Lung (tissue), 4 donors: ENCODE data around the gene PCDHB7. TPM values are rescaled to one million over a fixed set of nuclear protein-coding genes. Genes with fewer than 3 reads are reported as not detected.

Experiments used
- polyA plus RNA-seq, 2 donors: library from polyadenylated mRNA; stranded (reverse); fragments of 200-250 nt; gene quantifications; one replicate each; pipeline ENCODE4 v1.2.1, GENCODE V29; 2013
- total RNA-seq, 2 donors: library from RNA; depleted of rRNA in 1 of 2; stranded (reverse); fragments of >200 nt in 1 of 2; gene quantifications; one replicate each; pipeline ENCODE4 v1.2.1, GENCODE V29; 2014 to 2021
- donor health status: Bipolar disorder and iron deficiency.
- donor health status: healthy.
- donor health status: DM: yes; HTN: yes; CAD: no.

The PCDHB7 gene
- total and polyA plus RNA-seq, 4 donors, result 0.31 to 4.7 (median 1.8) TPM

Other genes with a start within 250 kb of the PCDHB7 start
Only the 30 nearest of the 37 such genes appear.
- gene PCDHAC2, start 206.2 kb upstream of the PCDHB7 start, total RNA-seq, result 10 to 100 TPM in 1 of 2 donors, 1 to 10 TPM in 1; 5.2 to 13.8 TPM
- gene PCDHAC2, start 206.2 kb upstream of the PCDHB7 start, polyA plus RNA-seq, result 1 to 10 TPM; 1.3 to 1.6 TPM
- gene PCDHB1, start 121.3 kb upstream of the PCDHB7 start, total RNA-seq, result under 1 TPM; 0.11 to 0.28 TPM
- under 1 TPM; 0.01 to 0.04 TPM for gene PCDHB1, start 121.3 kb upstream of the PCDHB7 start, polyA plus RNA-seq
- gene PCDHB2, start 78.0 kb upstream of the PCDHB7 start, total RNA-seq, result 1 to 10 TPM; 4.4 to 6.8 TPM
- 1 to 10 TPM in 1 of 2 donors, under 1 TPM in 1; 0.61 to 1.1 TPM for gene PCDHB2, start 78.0 kb upstream of the PCDHB7 start, polyA plus RNA-seq
- 1 to 10 TPM; 3.0 to 7.8 TPM for gene PCDHB3, start 72.2 kb upstream of the PCDHB7 start, total RNA-seq
- under 1 TPM; 0.33 to 0.84 TPM for gene PCDHB3, start 72.2 kb upstream of the PCDHB7 start, polyA plus RNA-seq
- gene PCDHB4, start 50.8 kb upstream of the PCDHB7 start, total RNA-seq, result 1 to 10 TPM; 3.3 to 3.4 TPM
- 1 to 10 TPM in 1 of 2 donors, under 1 TPM in 1; 0.73 to 1.4 TPM for gene PCDHB4, start 50.8 kb upstream of the PCDHB7 start, polyA plus RNA-seq
- gene PCDHB5, start 37.4 kb upstream of the PCDHB7 start, total RNA-seq, result 1 to 10 TPM; 4.8 to 8.1 TPM
- 1 to 10 TPM in 1 of 2 donors, under 1 TPM in 1; 0.65 to 1.8 TPM for gene PCDHB5, start 37.4 kb upstream of the PCDHB7 start, polyA plus RNA-seq
- gene PCDHB6, start 22.6 kb upstream of the PCDHB7 start, total RNA-seq, result 1 to 10 TPM; 1.1 to 1.7 TPM
- under 1 TPM; 0.16 to 0.24 TPM for gene PCDHB6, start 22.6 kb upstream of the PCDHB7 start, polyA plus RNA-seq
- 1 to 10 TPM; 2.1 to 3.5 TPM for gene PCDHB8, start 5.1 kb downstream of the PCDHB7 start, total RNA-seq
- gene PCDHB8, start 5.1 kb downstream of the PCDHB7 start, polyA plus RNA-seq, result under 1 TPM; 0.04 to 0.52 TPM
- gene PCDHB16, start 9.7 kb downstream of the PCDHB7 start, total RNA-seq, result 1 to 10 TPM; 3.6 to 9.2 TPM
- gene PCDHB16, start 9.7 kb downstream of the PCDHB7 start, polyA plus RNA-seq, result 1 to 10 TPM in 1 of 2 donors, under 1 TPM in 1; 0.87 to 1.0 TPM
- 1 to 10 TPM; 1.8 to 3.1 TPM for gene PCDHB9, start 14.5 kb downstream of the PCDHB7 start, total RNA-seq
- gene PCDHB9, start 14.5 kb downstream of the PCDHB7 start, polyA plus RNA-seq, result under 1 TPM; 0.37 to 0.38 TPM
- gene PCDHB10, start 19.7 kb downstream of the PCDHB7 start, total RNA-seq, result 1 to 10 TPM; 1.9 to 6.3 TPM
- gene PCDHB10, start 19.7 kb downstream of the PCDHB7 start, polyA plus RNA-seq, result under 1 TPM; 0.53 to 0.63 TPM
- 1 to 10 TPM; 2.2 to 9.6 TPM for gene PCDHB11, start 27.0 kb downstream of the PCDHB7 start, total RNA-seq
- under 1 TPM; 0.44 to 0.53 TPM for gene PCDHB11, start 27.0 kb downstream of the PCDHB7 start, polyA plus RNA-seq
- 10 to 100 TPM in 1 of 2 donors, 1 to 10 TPM in 1; 2.8 to 10.1 TPM for gene PCDHB12, start 36.1 kb downstream of the PCDHB7 start, total RNA-seq
- under 1 TPM; 0.47 to 0.71 TPM for gene PCDHB12, start 36.1 kb downstream of the PCDHB7 start, polyA plus RNA-seq
- gene PCDHB13, start 41.3 kb downstream of the PCDHB7 start, total RNA-seq, result 1 to 10 TPM; 3.3 to 7.7 TPM
- under 1 TPM; 0.58 to 0.59 TPM for gene PCDHB13, start 41.3 kb downstream of the PCDHB7 start, polyA plus RNA-seq
- gene PCDHB14, start 50.7 kb downstream of the PCDHB7 start, total RNA-seq, result 10 to 100 TPM in 1 of 2 donors, 1 to 10 TPM in 1; 2.8 to 10.6 TPM
- gene PCDHB14, start 50.7 kb downstream of the PCDHB7 start, polyA plus RNA-seq, result 1 to 10 TPM in 1 of 2 donors, under 1 TPM in 1; 0.67 to 1.2 TPM
- gene PCDHB15, start 72.8 kb downstream of the PCDHB7 start, total RNA-seq, result 1 to 10 TPM; 3.2 to 8.0 TPM
- gene PCDHB15, start 72.8 kb downstream of the PCDHB7 start, polyA plus RNA-seq, result 1 to 10 TPM; 1.4 to 1.8 TPM
- under 1 TPM; 0.17 to 0.83 TPM for gene SLC25A2, start 131.4 kb downstream of the PCDHB7 start, total RNA-seq
- under 1 TPM; 0.05 to 0.22 TPM for gene SLC25A2, start 131.4 kb downstream of the PCDHB7 start, polyA plus RNA-seq
- 10 to 100 TPM; 51.4 to 97.1 TPM for gene TAF7, start 148.1 kb downstream of the PCDHB7 start, total RNA-seq
- gene TAF7, start 148.1 kb downstream of the PCDHB7 start, polyA plus RNA-seq, result 10 to 100 TPM; 29.9 to 76.2 TPM
- gene PCDHGA1, start 157.9 kb downstream of the PCDHB7 start, total RNA-seq, result under 1 TPM; 0.57 to 0.71 TPM
- gene PCDHGA1, start 157.9 kb downstream of the PCDHB7 start, polyA plus RNA-seq, result under 1 TPM; 0.15 to 0.16 TPM
- gene PCDHGA2, start 166.1 kb downstream of the PCDHB7 start, total RNA-seq, result 1 to 10 TPM; 5.5 to 7.7 TPM
- gene PCDHGA2, start 166.1 kb downstream of the PCDHB7 start, polyA plus RNA-seq, result 1 to 10 TPM in 1 of 2 donors, under 1 TPM in 1; 0.39 to 1.1 TPM
- 1 to 10 TPM; 2.1 to 5.1 TPM for gene PCDHGA3, start 171.2 kb downstream of the PCDHB7 start, total RNA-seq
- gene PCDHGA3, start 171.2 kb downstream of the PCDHB7 start, polyA plus RNA-seq, result under 1 TPM; 0.26 to 0.45 TPM
- gene PCDHGB1, start 177.5 kb downstream of the PCDHB7 start, total RNA-seq, result 1 to 10 TPM; 2.4 to 8.4 TPM
- under 1 TPM; 0.17 to 0.20 TPM for gene PCDHGB1, start 177.5 kb downstream of the PCDHB7 start, polyA plus RNA-seq
- gene PCDHGA4, start 182.4 kb downstream of the PCDHB7 start, total RNA-seq, result 1 to 10 TPM; 4.6 to 7.0 TPM
- under 1 TPM; 0.35 to 0.48 TPM for gene PCDHGA4, start 182.4 kb downstream of the PCDHB7 start, polyA plus RNA-seq
- gene PCDHGB2, start 187.3 kb downstream of the PCDHB7 start, total RNA-seq, result 10 to 100 TPM in 1 of 2 donors, 1 to 10 TPM in 1; 4.6 to 10.1 TPM
- gene PCDHGB2, start 187.3 kb downstream of the PCDHB7 start, polyA plus RNA-seq, result under 1 TPM; 0.28 to 0.48 TPM
- 1 to 10 TPM; 2.9 to 9.3 TPM for gene PCDHGA5, start 191.5 kb downstream of the PCDHB7 start, total RNA-seq
- under 1 TPM; 0.31 to 0.32 TPM for gene PCDHGA5, start 191.5 kb downstream of the PCDHB7 start, polyA plus RNA-seq
- 1 to 10 TPM; 3.2 to 7.9 TPM for gene PCDHGB3, start 197.6 kb downstream of the PCDHB7 start, total RNA-seq
- under 1 TPM; 0.18 to 0.24 TPM for gene PCDHGB3, start 197.6 kb downstream of the PCDHB7 start, polyA plus RNA-seq
- gene PCDHGA6, start 201.2 kb downstream of the PCDHB7 start, total RNA-seq, result 1 to 10 TPM; 4.9 to 8.5 TPM
- gene PCDHGA6, start 201.2 kb downstream of the PCDHB7 start, polyA plus RNA-seq, result under 1 TPM; 0.59 to 0.96 TPM
- 1 to 10 TPM; 2.9 to 6.3 TPM for gene PCDHGA7, start 210.1 kb downstream of the PCDHB7 start, total RNA-seq
- gene PCDHGA7, start 210.1 kb downstream of the PCDHB7 start, polyA plus RNA-seq, result under 1 TPM; 0.23 to 0.30 TPM
- 10 to 100 TPM in 1 of 2 donors, 1 to 10 TPM in 1; 6.9 to 12.1 TPM for gene PCDHGB4, start 215.1 kb downstream of the PCDHB7 start, total RNA-seq
- 1 to 10 TPM in 1 of 2 donors, under 1 TPM in 1; 0.31 to 1.0 TPM for gene PCDHGB4, start 215.1 kb downstream of the PCDHB7 start, polyA plus RNA-seq
- gene PCDHGA8, start 220.0 kb downstream of the PCDHB7 start, total RNA-seq, result 1 to 10 TPM; 1.9 to 7.3 TPM
- gene PCDHGA8, start 220.0 kb downstream of the PCDHB7 start, polyA plus RNA-seq, result under 1 TPM; 0.06 to 0.18 TPM